GM23338 (cell line): Measurements from ENCODE around the gene NEURL1B. TPM values are rescaled to one million over a fixed set of nuclear protein-coding genes. Genes with fewer than 3 reads are reported as not detected.

ENCODE experiments used
- ATAC-seq: fragments of 200-7000 bp; cut with Tn5 transposase; 3 replicates; pipeline ENCODE4 v1.9.1; 2020
- DNase-seq: peaks from one replicate; pipeline ENCODE4 v3.0.0-alpha.2; 2015; ENCODE audit warnings: low spot score
- H2AFZ ChIP-seq: fragments of 200-600 bp; sonication (generic); 2 replicates; pipeline ENCODE4 v1.8.0; 2016; ENCODE audit warnings: antibody characterized with exemption, mild to moderate bottlenecking, moderate library complexity
- H3F3A ChIP-seq: fragments of 200-600 bp; sonication (generic); replicated peaks from 2 replicates; pipeline ENCODE4 v1.8.0; 2017; ENCODE audit warnings: antibody characterized with exemption, mixed run types, low read depth
- H3K27ac ChIP-seq: fragments of 200-600 bp; sonication (generic); 2 replicates; pipeline ENCODE4 v1.6.1; 2016; ENCODE audit warnings: low read depth
- H3K27me3 ChIP-seq: fragments of 200-600 bp; sonication (generic); 2 replicates; pipeline ENCODE4 v1.8.0; 2016; ENCODE audit warnings: mild to moderate bottlenecking, mixed run types, moderate library complexity; ENCODE audit not compliant: insufficient read depth
- H3K36me3 ChIP-seq: fragments of 200-600 bp; sonication (generic); 2 replicates; pipeline ENCODE4 v1.8.0; 2016; ENCODE audit warnings: mild to moderate bottlenecking; ENCODE audit not compliant: insufficient read depth
- H3K4me1 ChIP-seq: fragments of 200-600 bp; sonication (generic); 2 replicates; pipeline ENCODE4 v1.8.0; 2016; ENCODE audit warnings: mild to moderate bottlenecking, moderate library complexity; ENCODE audit not compliant: insufficient read depth
- H3K4me2 ChIP-seq: fragments of 200-600 bp; sonication (generic); 2 replicates; pipeline ENCODE4 v1.7.1; 2017; ENCODE audit warnings: mixed run types
- H3K4me3 ChIP-seq: fragments of 200-600 bp; sonication (generic); 2 replicates; pipeline ENCODE4 v1.6.1; 2016; ENCODE audit warnings: mixed run types
- H3K79me2 ChIP-seq: fragments of 200-600 bp; sonication (generic); replicated peaks from 2 replicates; pipeline ENCODE4 v1.8.0; 2017; ENCODE audit warnings: mild to moderate bottlenecking; ENCODE audit not compliant: insufficient read depth
- H3K9me2 ChIP-seq: fragments of 200-600 bp; sonication (generic); 2 replicates; pipeline ENCODE4 v1.8.0; 2017; ENCODE audit not compliant: insufficient read depth
- H4K20me1 ChIP-seq: fragments of 200-600 bp; sonication (generic); replicated peaks from 2 replicates; pipeline ENCODE4 v1.8.0; 2017; ENCODE audit warnings: mild to moderate bottlenecking; ENCODE audit not compliant: insufficient read depth
- H3K27ac Mint-ChIP-seq: 2 replicates; pipeline ENCODE4 v1.8.0; 2020; ENCODE audit warnings: inconsistent platforms, mild to moderate bottlenecking, moderate library complexity, mixed read lengths
- H3K27me3 Mint-ChIP-seq: 3 replicates; pipeline ENCODE4 v1.8.0; 2022; ENCODE audit warnings: low read depth, mild to moderate bottlenecking, moderate library complexity, mixed read lengths, inconsistent platforms; ENCODE audit not compliant: insufficient read depth, poor library complexity
- H3K36me3 Mint-ChIP-seq: 3 replicates; pipeline ENCODE4 v1.8.0; 2021; ENCODE audit warnings: low read depth, mild to moderate bottlenecking, inconsistent platforms, moderate library complexity, mixed read lengths
- H3K4me1 Mint-ChIP-seq: 3 replicates; pipeline ENCODE4 v1.8.0; 2020; ENCODE audit warnings: mild to moderate bottlenecking, inconsistent platforms, mixed read lengths
- H3K4me3 Mint-ChIP-seq: 3 replicates; pipeline ENCODE4 v1.8.0; 2021; ENCODE audit warnings: moderate library complexity, mild to moderate bottlenecking, inconsistent platforms, mixed read lengths
- H3K9me3 Mint-ChIP-seq: 3 replicates; pipeline ENCODE4 v1.8.0; 2020; ENCODE audit warnings: moderate library complexity, mild to moderate bottlenecking, inconsistent platforms, mixed read lengths
- EZH2phosphoT487 ChIP-seq: fragments of 200-600 bp; sonication (generic); IDR thresholded peaks from one replicate; pipeline ENCODE4 v1.8.1; 2018; ENCODE audit warnings: antibody characterized with exemption; ENCODE audit not compliant: unreplicated experiment
- POLR2AphosphoS5 ChIP-seq: IDR thresholded peaks from 2 replicates; pipeline ENCODE4 v1.6.1; 2016; ENCODE audit warnings: antibody characterized with exemption, low read depth
- polyA plus RNA-seq: library from polyadenylated mRNA; unstranded; fragments of >200 nt; fragmentation: Nextera tagmentation; extraction: Ambion mirVana; gene quantifications from 2 replicates; pipeline ENCODE4 v1.2.1, GENCODE V29; 2016
- total RNA-seq: library from RNA; depleted of rRNA; stranded (reverse); fragments of >200 nt; shearing (Covaris generic); gene quantifications from 2 replicates; pipeline ENCODE4 v1.2.3, GENCODE V29; 2014
- TF ChIP-seq, protein P1 (sequence below): fragments of 250-450 bp; sonication (Bioruptor Pico); IDR thresholded peaks from 2 replicates; pipeline ENCODE4 v1.5.0; 2020; ENCODE audit warnings: mild to moderate bottlenecking, moderate library complexity
- TF ChIP-seq, protein P2 (sequence below), 2 experiments: fragments of 200-600 bp in 1 of 2; sonication (generic) in 1 of 2; conservative IDR thresholded peaks; 2 replicates each; pipeline versions ENCODE4 v1.5.1 to v1.6.1; 2016 to 2017; ENCODE audit warnings: antibody characterized with exemption in 2 of 2, low read depth in 2 of 2, mild to moderate bottlenecking in 2 of 2, moderate library complexity in 1 of 2

NEURL1B gene
- total and polyA plus RNA-seq, 2 experiments from 2014 or later: 1.9 to 13.3 TPM

DNA sequence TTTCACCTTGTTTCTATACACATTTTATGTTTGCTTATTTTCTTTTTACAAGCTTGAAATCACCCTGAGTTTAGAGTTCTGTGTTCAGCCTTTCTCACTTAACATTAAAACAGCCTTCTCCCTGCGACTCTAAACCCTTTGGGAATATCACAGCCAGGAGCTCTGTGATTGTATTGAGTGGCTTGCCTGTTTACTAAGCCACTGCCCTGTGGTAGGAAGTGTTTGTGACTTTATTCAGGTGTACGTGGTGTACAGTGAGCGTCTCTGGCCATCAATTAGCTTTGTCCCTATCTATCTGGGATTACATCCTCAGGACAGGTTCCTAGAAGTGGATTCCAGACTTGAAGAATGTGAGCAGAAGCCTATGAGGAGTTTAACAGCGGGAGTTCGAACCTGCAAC is 11.0 kb upstream of the NEURL1B start:
- H3K27ac Mint-ChIP-seq: no peak overlapping the region

More for the DNA sequence above, 11.0 kb upstream of the NEURL1B start:
- no peaks in the 10 kb centered on the region for H3K9me3 Mint-ChIP-seq
- Histone ChIP-seq H4K20me1 (no peaks in the 10 kb centered on the region), H3K27me3 (no peaks in the 10 kb centered on the region), H3K9me2 (no peaks in the 10 kb centered on the region), H3K4me3 (no peak overlapping the region), H3K4me1 (peaks cover 45% of the 10 kb centered on the region), H3K4me2 (no peak overlapping the region), H3F3A (no peaks in the 10 kb centered on the region), H3K27ac (no peak overlapping the region), H3K79me2 (no peaks in the 10 kb centered on the region), H2AFZ (0 out of 2 replicates have a peak overlapping the region, but pooled peaks have one; percentile 47), H3K36me3 (no peaks in the 10 kb centered on the region)
- H3K27me3 Mint-ChIP-seq: peaks cover 14% of the 10 kb centered on the region
- no peaks in the 10 kb centered on the region for H3K36me3 Mint-ChIP-seq
- no peak for ATAC-seq
- TF ChIP-seq, protein P1, sequence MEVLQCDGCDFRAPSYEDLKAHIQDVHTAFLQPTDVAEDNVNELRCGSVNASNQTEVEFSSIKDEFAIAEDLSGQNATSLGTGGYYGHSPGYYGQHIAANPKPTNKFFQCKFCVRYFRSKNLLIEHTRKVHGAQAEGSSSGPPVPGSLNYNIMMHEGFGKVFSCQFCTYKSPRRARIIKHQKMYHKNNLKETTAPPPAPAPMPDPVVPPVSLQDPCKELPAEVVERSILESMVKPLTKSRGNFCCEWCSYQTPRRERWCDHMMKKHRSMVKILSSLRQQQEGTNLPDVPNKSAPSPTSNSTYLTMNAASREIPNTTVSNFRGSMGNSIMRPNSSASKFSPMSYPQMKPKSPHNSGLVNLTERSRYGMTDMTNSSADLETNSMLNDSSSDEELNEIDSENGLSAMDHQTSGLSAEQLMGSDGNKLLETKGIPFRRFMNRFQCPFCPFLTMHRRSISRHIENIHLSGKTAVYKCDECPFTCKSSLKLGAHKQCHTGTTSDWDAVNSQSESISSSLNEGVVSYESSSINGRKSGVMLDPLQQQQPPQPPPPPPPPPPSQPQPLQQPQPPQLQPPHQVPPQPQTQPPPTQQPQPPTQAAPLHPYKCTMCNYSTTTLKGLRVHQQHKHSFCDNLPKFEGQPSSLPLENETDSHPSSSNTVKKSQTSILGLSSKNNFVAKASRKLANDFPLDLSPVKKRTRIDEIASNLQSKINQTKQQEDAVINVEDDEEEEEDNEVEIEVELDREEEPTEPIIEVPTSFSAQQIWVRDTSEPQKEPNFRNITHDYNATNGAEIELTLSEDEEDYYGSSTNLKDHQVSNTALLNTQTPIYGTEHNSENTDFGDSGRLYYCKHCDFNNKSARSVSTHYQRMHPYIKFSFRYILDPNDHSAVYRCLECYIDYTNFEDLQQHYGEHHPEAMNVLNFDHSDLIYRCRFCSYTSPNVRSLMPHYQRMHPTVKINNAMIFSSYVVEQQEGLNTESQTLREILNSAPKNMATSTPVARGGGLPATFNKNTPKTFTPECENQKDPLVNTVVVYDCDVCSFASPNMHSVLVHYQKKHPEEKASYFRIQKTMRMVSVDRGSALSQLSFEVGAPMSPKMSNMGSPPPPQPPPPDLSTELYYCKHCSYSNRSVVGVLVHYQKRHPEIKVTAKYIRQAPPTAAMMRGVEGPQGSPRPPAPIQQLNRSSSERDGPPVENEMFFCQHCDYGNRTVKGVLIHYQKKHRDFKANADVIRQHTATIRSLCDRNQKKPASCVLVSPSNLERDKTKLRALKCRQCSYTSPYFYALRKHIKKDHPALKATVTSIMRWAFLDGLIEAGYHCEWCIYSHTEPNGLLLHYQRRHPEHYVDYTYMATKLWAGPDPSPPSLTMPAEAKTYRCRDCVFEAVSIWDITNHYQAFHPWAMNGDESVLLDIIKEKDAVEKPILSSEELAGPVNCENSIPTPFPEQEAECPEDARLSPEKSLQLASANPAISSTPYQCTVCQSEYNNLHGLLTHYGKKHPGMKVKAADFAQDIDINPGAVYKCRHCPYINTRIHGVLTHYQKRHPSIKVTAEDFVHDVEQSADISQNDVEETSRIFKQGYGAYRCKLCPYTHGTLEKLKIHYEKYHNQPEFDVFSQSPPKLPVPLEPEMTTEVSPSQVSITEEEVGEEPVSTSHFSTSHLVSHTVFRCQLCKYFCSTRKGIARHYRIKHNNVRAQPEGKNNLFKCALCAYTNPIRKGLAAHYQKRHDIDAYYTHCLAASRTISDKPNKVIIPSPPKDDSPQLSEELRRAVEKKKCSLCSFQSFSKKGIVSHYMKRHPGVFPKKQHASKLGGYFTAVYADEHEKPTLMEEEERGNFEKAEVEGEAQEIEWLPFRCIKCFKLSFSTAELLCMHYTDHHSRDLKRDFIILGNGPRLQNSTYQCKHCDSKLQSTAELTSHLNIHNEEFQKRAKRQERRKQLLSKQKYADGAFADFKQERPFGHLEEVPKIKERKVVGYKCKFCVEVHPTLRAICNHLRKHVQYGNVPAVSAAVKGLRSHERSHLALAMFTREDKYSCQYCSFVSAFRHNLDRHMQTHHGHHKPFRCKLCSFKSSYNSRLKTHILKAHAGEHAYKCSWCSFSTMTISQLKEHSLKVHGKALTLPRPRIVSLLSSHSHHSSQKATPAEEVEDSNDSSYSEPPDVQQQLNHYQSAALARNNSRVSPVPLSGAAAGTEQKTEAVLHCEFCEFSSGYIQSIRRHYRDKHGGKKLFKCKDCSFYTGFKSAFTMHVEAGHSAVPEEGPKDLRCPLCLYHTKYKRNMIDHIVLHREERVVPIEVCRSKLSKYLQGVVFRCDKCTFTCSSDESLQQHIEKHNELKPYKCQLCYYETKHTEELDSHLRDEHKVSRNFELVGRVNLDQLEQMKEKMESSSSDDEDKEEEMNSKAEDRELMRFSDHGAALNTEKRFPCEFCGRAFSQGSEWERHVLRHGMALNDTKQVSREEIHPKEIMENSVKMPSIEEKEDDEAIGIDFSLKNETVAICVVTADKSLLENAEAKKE (CRISPR knock-in tag): no peak
- TF ChIP-seq, protein P2, sequence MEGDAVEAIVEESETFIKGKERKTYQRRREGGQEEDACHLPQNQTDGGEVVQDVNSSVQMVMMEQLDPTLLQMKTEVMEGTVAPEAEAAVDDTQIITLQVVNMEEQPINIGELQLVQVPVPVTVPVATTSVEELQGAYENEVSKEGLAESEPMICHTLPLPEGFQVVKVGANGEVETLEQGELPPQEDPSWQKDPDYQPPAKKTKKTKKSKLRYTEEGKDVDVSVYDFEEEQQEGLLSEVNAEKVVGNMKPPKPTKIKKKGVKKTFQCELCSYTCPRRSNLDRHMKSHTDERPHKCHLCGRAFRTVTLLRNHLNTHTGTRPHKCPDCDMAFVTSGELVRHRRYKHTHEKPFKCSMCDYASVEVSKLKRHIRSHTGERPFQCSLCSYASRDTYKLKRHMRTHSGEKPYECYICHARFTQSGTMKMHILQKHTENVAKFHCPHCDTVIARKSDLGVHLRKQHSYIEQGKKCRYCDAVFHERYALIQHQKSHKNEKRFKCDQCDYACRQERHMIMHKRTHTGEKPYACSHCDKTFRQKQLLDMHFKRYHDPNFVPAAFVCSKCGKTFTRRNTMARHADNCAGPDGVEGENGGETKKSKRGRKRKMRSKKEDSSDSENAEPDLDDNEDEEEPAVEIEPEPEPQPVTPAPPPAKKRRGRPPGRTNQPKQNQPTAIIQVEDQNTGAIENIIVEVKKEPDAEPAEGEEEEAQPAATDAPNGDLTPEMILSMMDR (conservative IDR thresholded peaks at IDR 0.05; ENCODE audit: low read depth in 2 of 2): no peak
- TF ChIP-seq POLR2AphosphoS5 (no peak), EZH2phosphoT487 (no peak)
- H3K4me3 Mint-ChIP-seq: no peak overlapping the region
- DNase-seq: no peak
- H3K4me1 Mint-ChIP-seq: peaks cover 53% of the 10 kb centered on the region
